Measurements from ENCODE around the gene NEDD4L. TPM values are rescaled to one million over a fixed set of nuclear protein-coding genes. Genes with fewer than 3 reads are reported as not detected.
A peak's percentile ranks its signal among the peaks of the same experiment; 100 is the strongest.
"Not testable (repeated sequence)": the region's sequence is repeated elsewhere in the genome, so short reads cannot be mapped to it uniquely, and the experiment has no call there.

NEDD4L gene
- total and polyA plus RNA-seq, 4 donors = 10.2 to 20.3 (median 13.2) TPM

GRCh38 chr18:58279504-58280175 is 235.6 kb downstream of the NEDD4L start:
- H3K4me3 ChIP-seq (ENCODE audit: low read depth in 1 of 3, low read length in 3 of 3) = no peak overlapping the region
- 84% methylated on average over 7 of the region's 7 CpGs for WGBS
- H3K4me1 ChIP-seq (ENCODE audit: control insufficient read depth in 4 of 4, insufficient read depth in 4 of 4, low read length in 3 of 4) = peaks cover 6 to 38% (median 26%) of the 10 kb centered on the region in 4 donors
- H3K27ac ChIP-seq (ENCODE audit: low read depth in 1 of 2, low read length in 2 of 2) = peak overlapping the region; percentile 8 to 16
- DNase-seq (ENCODE audit: low spot score) = no peak
- TF ChIP-seq HNF4A (conservative IDR thresholded peaks at IDR 0.05) (peak in 1 of 2 donors; percentile 58), NR2F2 (IDR thresholded peaks at IDR 0.05) (no peak), RXRA (IDR thresholded peaks at IDR 0.05) (peak in 1 of 2 donors; percentile 45), MAX (IDR thresholded peaks at IDR 0.05) (peak; percentile 51)
- no peaks in the 10 kb centered on the region for H3K9me3 ChIP-seq (ENCODE audit: control insufficient read depth in 4 of 4, low read length in 3 of 4)
- H3K36me3 ChIP-seq (ENCODE audit: control insufficient read depth in 4 of 4, insufficient read depth in 3 of 4, low read depth in 1 of 4, low read length in 3 of 4) = no peaks in the 10 kb centered on the region
- no peaks in the 10 kb centered on the region for H3K27me3 ChIP-seq (ENCODE audit: control insufficient read depth in 4 of 4, insufficient read depth in 4 of 4, low read length in 3 of 4)
- no peak overlapping the region for H3K9ac ChIP-seq (ENCODE audit: low read depth in 1 of 2, low read length in 2 of 2)

GRCh38 chr18:58280191-58280590 is 236.2 kb downstream of the NEDD4L start:
- H3K4me3 ChIP-seq (ENCODE audit: low read depth in 1 of 3, low read length in 3 of 3) = no peak overlapping the region
- TF ChIP-seq SP1 (IDR thresholded peaks at IDR 0.05) (no peak), CTCF (IDR thresholded peaks at IDR 0.05; ENCODE audit: low read depth, low read length, missing input control) (no peak), NR2F2 (IDR thresholded peaks at IDR 0.05) (no peak), RXRA (IDR thresholded peaks at IDR 0.05) (peak in 1 of 2 donors; percentile 15), FOXA2 (IDR thresholded peaks at IDR 0.05) (no peak), HNF4A (conservative IDR thresholded peaks at IDR 0.05) (peak in 1 of 2 donors; percentile 35)
- DNase-seq (ENCODE audit: low spot score) = no peak
- no peak overlapping the region for H3K27ac ChIP-seq (ENCODE audit: low read depth in 1 of 2, low read length in 2 of 2)
- no peak overlapping the region for H3K9ac ChIP-seq (ENCODE audit: low read depth in 1 of 2, low read length in 2 of 2)
- peaks cover 12 to 43% (median 32%) of the 10 kb centered on the region in 4 donors for H3K4me1 ChIP-seq (ENCODE audit: control insufficient read depth in 4 of 4, insufficient read depth in 4 of 4, low read length in 3 of 4)
- no peaks in the 10 kb centered on the region for H3K9me3 ChIP-seq (ENCODE audit: control insufficient read depth in 4 of 4, low read length in 3 of 4)
- H3K36me3 ChIP-seq (ENCODE audit: control insufficient read depth in 4 of 4, insufficient read depth in 3 of 4, low read depth in 1 of 4, low read length in 3 of 4) = no peaks in the 10 kb centered on the region
- H3K27me3 ChIP-seq (ENCODE audit: control insufficient read depth in 4 of 4, insufficient read depth in 4 of 4, low read length in 3 of 4) = no peaks in the 10 kb centered on the region
- WGBS = 76% methylated on average over 8 of the region's 8 CpGs

- not testable (repeated sequence) for H3K9me3 ChIP-seq (ENCODE audit: control insufficient read depth in 4 of 4, low read length in 3 of 4); H3K36me3 ChIP-seq (ENCODE audit: control insufficient read depth in 4 of 4, insufficient read depth in 3 of 4, low read depth in 1 of 4, low read length in 3 of 4); DNase-seq (ENCODE audit: low spot score); H3K27ac ChIP-seq (ENCODE audit: low read depth in 1 of 2, low read length in 2 of 2); H3K9ac ChIP-seq (ENCODE audit: low read depth in 1 of 2, low read length in 2 of 2); H3K27me3 ChIP-seq (ENCODE audit: control insufficient read depth in 4 of 4, insufficient read depth in 4 of 4, low read length in 3 of 4); H3K4me3 ChIP-seq (ENCODE audit: low read depth in 1 of 3, low read length in 3 of 3)
- 97% methylated on average over 11 of the region's 11 CpGs for WGBS
- peaks cover 15 to 49% (median 46%) of the 10 kb centered on the region in 4 donors for H3K4me1 ChIP-seq (ENCODE audit: control insufficient read depth in 4 of 4, insufficient read depth in 4 of 4, low read length in 3 of 4)
Measured at GRCh38 chr18:58282872-58283271, 238.8 kb downstream of the NEDD4L start.

- H3K9ac ChIP-seq (ENCODE audit: low read depth in 1 of 2, low read length in 2 of 2) = no peak overlapping the region
- DNase-seq (ENCODE audit: low spot score) = no peak
- whole genome bisulfite sequencing = 61% methylated on average over 6 of the region's 6 CpGs
- no peaks in the 10 kb centered on the region for H3K9me3 ChIP-seq (ENCODE audit: control insufficient read depth in 4 of 4, low read length in 3 of 4)
- H3K4me3 ChIP-seq (ENCODE audit: low read depth in 1 of 3, low read length in 3 of 3) = no peak overlapping the region
- peak overlapping the region; percentile 43 to 45 for H3K27ac ChIP-seq (ENCODE audit: low read depth in 1 of 2, low read length in 2 of 2)
- TF ChIP-seq ZBTB33 (IDR thresholded peaks at IDR 0.05) = no peak
- no peak for TF ChIP-seq GABPA (IDR thresholded peaks at IDR 0.05 in 1 of 2, conservative IDR thresholded peaks at IDR 0.05 in 1 of 2)
- TF ChIP-seq HNF4G (IDR thresholded peaks at IDR 0.05) = no peak
- TF ChIP-seq EGR1 (IDR thresholded peaks at IDR 0.05; ENCODE audit: low read depth in 2 of 2) = no peak
- no peak for TF ChIP-seq YY1 (IDR thresholded peaks at IDR 0.05)
- no peaks in the 10 kb centered on the region for H3K36me3 ChIP-seq (ENCODE audit: control insufficient read depth in 4 of 4, insufficient read depth in 3 of 4, low read depth in 1 of 4, low read length in 3 of 4)
- H3K4me1 ChIP-seq (ENCODE audit: control insufficient read depth in 4 of 4, insufficient read depth in 4 of 4, low read length in 3 of 4) = peaks cover 14 to 47% (median 44%) of the 10 kb centered on the region in 4 donors
- H3K27me3 ChIP-seq (ENCODE audit: control insufficient read depth in 4 of 4, insufficient read depth in 4 of 4, low read length in 3 of 4) = no peaks in the 10 kb centered on the region
Measured at GRCh38 chr18:58284699-58285448, 240.8 kb downstream of the NEDD4L start.

Data from liver (tissue), 9 donors.